HCT116 (cell line): ENCODE measurements around the gene PCSK2. TPM values are rescaled to one million over a fixed set of nuclear protein-coding genes. Genes with fewer than 3 reads are reported as not detected.

Source experiments
- ATAC-seq: fragments of 200-7000 bp; cut with Tn5 transposase; 2 replicates; pipeline ENCODE4 v1.9.1; 2020; ENCODE audit warnings: mild to moderate bottlenecking, moderate library complexity
- BruUV-seq: library from RNA; stranded (reverse); fragments of 400-500 nt; replicated peaks from 2 replicates; lab custom pipeline; 2021; lab: Mats Ljungman, UMichigan
- CTCF ChIA-PET: fragments of 300-600 bp; sonication (Branson Sonifier 250); formaldehyde crosslinking; loops from one replicate; lab custom pipeline; 2021; ENCODE audit warnings: antibody characterized with exemption; lab: Charles Lee
- POLR2A ChIA-PET: fragments of 300-600, 350-600 bp; sonication (Branson Sonifier 250); formaldehyde crosslinking; loops from one replicate; lab custom pipeline; 2021; ENCODE audit warnings: antibody characterized with exemption; lab: Charles Lee
- RAD21 ChIA-PET, 2 experiments: fragments of 300-600 bp; sonication (Branson Sonifier 250); formaldehyde crosslinking; loops; one replicate each; lab custom pipeline; 2023; ENCODE audit warnings: low total read pairs in 2 of 2; ENCODE audit not compliant: uncharacterized antibody in 2 of 2, unreplicated experiment in 2 of 2, low non-redundant PET in 1 of 2; lab: Charles Lee
- DNase-seq: peaks from one replicate; pipeline ENCODE4 v3.0.0-alpha.2; 2010; ENCODE audit warnings: low read depth, low spot score
- H2AFZ ChIP-seq: fragments of 200-600 bp; shearing (Covaris generic), sonication (generic); 2 replicates; pipeline ENCODE4 v1.6.1; 2017; ENCODE audit warnings: low read depth, mixed run types, mixed read lengths, antibody characterized with exemption, low read length; ENCODE audit not compliant: poor library complexity, severe bottlenecking
- H3K27ac ChIP-seq: 2 replicates; pipeline ENCODE4 v1.5.1; 2012; ENCODE audit warnings: low read depth, low read length
- H3K27me3 ChIP-seq: fragments of 200-600 bp; sonication (generic); 2 replicates; pipeline ENCODE4 v1.6.1; 2016; ENCODE audit warnings: mixed run types, low read length, mixed read lengths; ENCODE audit not compliant: insufficient read depth
- H3K36me3 ChIP-seq, 2 experiments: fragments of 200-500 bp in 1 of 2; fragments of 200-600 bp in 1 of 2; sonication (Bioruptor generic) in 1 of 2; sonication (generic) in 1 of 2; 2 replicates each; pipeline versions ENCODE4 v1.5.1 to v1.6.1; 2014 to 2016; ENCODE audit warnings: low read length in 2 of 2, inconsistent platforms in 1 of 2, mixed read lengths in 1 of 2, mixed run types in 1 of 2; ENCODE audit not compliant: insufficient read depth in 2 of 2, control insufficient read depth in 1 of 2
- H3K4me1 ChIP-seq, 2 experiments: fragments of 200-600 bp in 1 of 2; sonication (generic) in 1 of 2; 2 replicates each; pipeline versions ENCODE4 v1.5.1 to v1.6.1; 2012 to 2017; ENCODE audit warnings: low read length in 2 of 2, inconsistent platforms in 1 of 2, mild to moderate bottlenecking in 1 of 2, mixed read lengths in 1 of 2, mixed run types in 1 of 2, moderate library complexity in 1 of 2; ENCODE audit not compliant: insufficient read depth in 2 of 2, control insufficient read depth in 1 of 2
- H3K4me2 ChIP-seq: fragments of 200-600 bp; sonication (generic); 2 replicates; pipeline ENCODE4 v1.6.1; 2017; ENCODE audit warnings: mixed run types, low read length, mixed read lengths
- H3K4me3 ChIP-seq, 2 experiments: fragments of 200-600 bp in 1 of 2; sonication (generic) in 1 of 2; replicated peaks in 1 of 2; 2 replicates each; pipeline ENCODE4 v1.5.1; 2011 to 2016; ENCODE audit warnings: low read length in 2 of 2, control low read depth in 1 of 2, low read depth in 1 of 2, mild to moderate bottlenecking in 1 of 2, mixed read lengths in 1 of 2, mixed run types in 1 of 2
- H3K79me2 ChIP-seq: fragments of 200-600 bp; sonication (generic); 2 replicates; pipeline ENCODE4 v1.6.1; 2017; ENCODE audit warnings: mild to moderate bottlenecking, mixed run types, low read length, moderate library complexity, mixed read lengths; ENCODE audit not compliant: insufficient read depth
- H3K9ac ChIP-seq: fragments of 200-600 bp; sonication (generic); 2 replicates; pipeline ENCODE4 v1.6.1; 2016; ENCODE audit warnings: low read length, mixed read lengths
- H3K9me2 ChIP-seq: fragments of 200-600 bp; sonication (generic), shearing (Covaris generic); 2 replicates; pipeline ENCODE4 v1.6.1; 2017; ENCODE audit warnings: mixed run types, mild to moderate bottlenecking, moderate library complexity; ENCODE audit not compliant: insufficient read depth
- H3K9me3 ChIP-seq, 2 experiments: fragments of 200-500 bp in 1 of 2; fragments of 200-600 bp in 1 of 2; sonication (Bioruptor generic) in 1 of 2; sonication (generic) in 1 of 2; 2 replicates each; pipeline ENCODE4 v1.6.1; 2014 to 2017; ENCODE audit warnings: low read length in 2 of 2, mixed read lengths in 2 of 2, inconsistent platforms in 1 of 2, low read depth in 1 of 2, mild to moderate bottlenecking in 1 of 2, mixed run types in 1 of 2, moderate library complexity in 1 of 2; ENCODE audit not compliant: control insufficient read depth in 1 of 2, insufficient read depth in 1 of 2
- H4K20me1 ChIP-seq: fragments of 200-600 bp; sonication (generic), shearing (Covaris generic); 2 replicates; pipeline ENCODE4 v1.6.1; 2017; ENCODE audit warnings: mixed run types, mild to moderate bottlenecking, moderate library complexity; ENCODE audit not compliant: insufficient read depth
- ATF3 ChIP-seq: IDR thresholded peaks from 2 replicates; pipeline ENCODE4 v1.6.1; 2012
- CBX3 ChIP-seq: IDR thresholded peaks from 2 replicates; pipeline ENCODE4 v1.6.1; 2012; ENCODE audit warnings: low read depth
- CEBPB ChIP-seq: IDR thresholded peaks from 2 replicates; pipeline ENCODE4 v1.6.1; 2012; ENCODE audit warnings: low read depth
- CTCF ChIP-seq, 3 experiments: fragments of 200-600 bp in 1 of 3; sonication (generic) in 1 of 3; IDR thresholded peaks in 2 of 3; conservative IDR thresholded peaks in 1 of 3; 2 replicates each; pipeline ENCODE4 v1.5.1; 2012 to 2017; ENCODE audit warnings: low read depth in 2 of 3, low read length in 2 of 3, antibody characterized with exemption in 1 of 3, borderline replicate concordance in 1 of 3, control low read depth in 1 of 3, mild to moderate bottlenecking in 1 of 3, mixed read lengths in 1 of 3, mixed run types in 1 of 3, moderate library complexity in 1 of 3; ENCODE audit not compliant: insufficient read depth in 1 of 3
- EZH2 ChIP-seq: fragments of 200-600 bp; sonication (generic); IDR thresholded peaks from 2 replicates; pipeline ENCODE4 v1.6.1; 2017; ENCODE audit warnings: antibody characterized with exemption, mixed run types
- EZH2phosphoT487 ChIP-seq: fragments of 200-600 bp; IDR thresholded peaks from 2 replicates; pipeline ENCODE4 v1.6.1; 2018; ENCODE audit warnings: antibody characterized with exemption, borderline replicate concordance
- FOSL1 ChIP-seq: IDR thresholded peaks from 2 replicates; pipeline ENCODE4 v1.6.1; 2012; ENCODE audit warnings: low read depth
- JUND ChIP-seq: IDR thresholded peaks from 2 replicates; pipeline ENCODE4 v1.6.1; 2012
- MAX ChIP-seq: IDR thresholded peaks from 2 replicates; pipeline ENCODE4 v1.6.1; 2012
- POLR2A ChIP-seq: IDR thresholded peaks from 2 replicates; pipeline ENCODE4 v1.7.0; 2011; ENCODE audit warnings: borderline replicate concordance; ENCODE audit not compliant: insufficient read depth, insufficient read length; ENCODE audit errors: extremely low read depth
- RAD21 ChIP-seq: IDR thresholded peaks from 2 replicates; pipeline ENCODE4 v1.6.1; 2012; ENCODE audit warnings: low read depth, mild to moderate bottlenecking
- REST ChIP-seq: IDR thresholded peaks from 2 replicates; pipeline ENCODE4 v1.6.1; 2012; ENCODE audit warnings: low read depth
- SRF ChIP-seq: IDR thresholded peaks from 2 replicates; pipeline ENCODE4 v1.6.1; 2012; ENCODE audit warnings: low read depth
- YY1 ChIP-seq: IDR thresholded peaks from 2 replicates; pipeline ENCODE4 v1.6.1; 2011; ENCODE audit warnings: low read length, low read depth, moderate library complexity, mild to moderate bottlenecking; ENCODE audit not compliant: insufficient replicate concordance; ENCODE audit errors: extremely low read depth
- ZBTB33 ChIP-seq: IDR thresholded peaks from 2 replicates; pipeline ENCODE4 v1.6.1; 2011; ENCODE audit warnings: mild to moderate bottlenecking, low read length, moderate library complexity; ENCODE audit not compliant: insufficient replicate concordance; ENCODE audit errors: extremely low read depth
- ZFX ChIP-seq: fragments of 450-650 bp; IDR thresholded peaks from 2 replicates; pipeline ENCODE4 v1.6.1; 2017
- ZNF274 ChIP-seq: fragments of 200-500 bp; sonication (Bioruptor generic); IDR thresholded peaks from 2 replicates; pipeline ENCODE4 v1.6.1; 2014; ENCODE audit warnings: mild to moderate bottlenecking, low read depth, low read length, inconsistent platforms
- intact Hi-C: fragments of 100-400 bp; cut with micrococcal nuclease; formaldehyde crosslinking; loops from 2 replicates; pipeline ENCODE4 v1.10.0; 2022
- total RNA-seq: library from RNA; stranded (reverse); gene quantifications from one replicate; pipeline ENCODE4 v1.2.1, GENCODE V29; 2021; ENCODE audit not compliant: unreplicated experiment

PCSK2 gene
- total RNA-seq, 1 experiment from 2014 or later, result not detected

GRCh38 chr20:17504066-17504897 lies 277.4 kb downstream of the PCSK2 start:
- H3K4me3 ChIP-seq, result peak overlapping the region in 1 of 2 experiments; percentile 3; a peak in 1 of 4 replicates
- DNase-seq, result no peak
- no peaks in the 10 kb centered on the region for H3K9me2 ChIP-seq
- H4K20me1 ChIP-seq, result no peaks in the 10 kb centered on the region
- CTCF ChIA-PET, result interaction anchor here (0.8 to 2.2 kb wide), 3 partner anchors 32 to 178 kb away, joined by 3 to 5 read pairs (median 3); no protein-coding TSS in a partner anchor
- H2AFZ ChIP-seq, result no peak overlapping the region
- no peak for TF ChIP-seq RAD21
- TF ChIP-seq EZH2phosphoT487, result no peak
- TF ChIP-seq CBX3, result no peak
- no peak for TF ChIP-seq ZNF274
- no peak for TF ChIP-seq SRF
- TF ChIP-seq JUND, result no peak
- TF ChIP-seq POLR2A, result no peak
- TF ChIP-seq CEBPB, result no peak
- no peak for TF ChIP-seq FOSL1
- TF ChIP-seq ATF3, result no peak
- no peak for TF ChIP-seq MAX
- TF ChIP-seq ZFX, result no peak
- no peak for TF ChIP-seq EZH2
- no peak for TF ChIP-seq YY1
- no peak for TF ChIP-seq REST
- no peak for TF ChIP-seq CTCF (IDR thresholded peaks at IDR 0.05 in 2 of 3, conservative IDR thresholded peaks at IDR 0.05 in 1 of 3; ENCODE audit: borderline replicate concordance in 1 of 3, insufficient read depth in 1 of 3, low read depth in 2 of 3, low read length in 2 of 3)
- no peak for TF ChIP-seq ZBTB33
- TF ChIP-seq, all 23 proteins: peak for 0
- H3K9ac ChIP-seq, result no peak overlapping the region
- H3K27ac ChIP-seq, result no peak overlapping the region
- peak; percentile 62 for ATAC-seq
- peak overlapping the region; percentile 47 for H3K4me2 ChIP-seq
- intact Hi-C loops, result loop anchor here (1.0 to 10.0 kb wide), 5 partner anchors 113 to 773 kb away; no protein-coding TSS in a partner anchor
- H3K9me3 ChIP-seq, result no peaks in the 10 kb centered on the region
- POLR2A ChIA-PET, result interaction anchor here (0.6 kb wide), 1 partner anchor 70 kb away, joined by 3 read pairs; no protein-coding TSS in a partner anchor
- H3K4me1 ChIP-seq, result peaks cover 6 to 20% of the 10 kb centered on the region in 2 experiments; a peak in 3 of 4 replicates
- no peaks in the 10 kb centered on the region for H3K79me2 ChIP-seq
- no peaks in the 10 kb centered on the region for H3K36me3 ChIP-seq
- BruUV-seq, result no TSS peak
- RAD21 ChIA-PET, result no interaction called here
- no peaks in the 10 kb centered on the region for H3K27me3 ChIP-seq
